ENCODE data around the gene STYXL1.

STYXL1 gene

GRCh38 chr7:75987026-75987804, 60.6 kb downstream of the STYXL1 start:
- Histone ChIP-seq H3K27ac (ENCODE audit: low read length) (no peak overlapping the region), H3K36me3 (ENCODE audit: insufficient read depth, low read depth, low read length) (peaks cover 57% of the 10 kb centered on the region), H3K9ac (ENCODE audit: low read depth, low read length) (no peak overlapping the region), H3K9me3 (ENCODE audit: insufficient read depth, low read depth, low read length) (no peaks in the 10 kb centered on the region), H3K4me3 (ENCODE audit: low read length) (no peak overlapping the region), H3K27me3 (ENCODE audit: insufficient read depth, low read length) (no peaks in the 10 kb centered on the region), H3K4me1 (ENCODE audit: insufficient read depth, low read length) (no peaks in the 10 kb centered on the region)

GRCh38 chr7:75986147-75986781, 61.5 kb downstream of the STYXL1 start:
- H3K27ac ChIP-seq (ENCODE audit: low read length): no peak overlapping the region
- no peak overlapping the region for H3K4me3 ChIP-seq (ENCODE audit: low read length)
- H3K9me3 ChIP-seq (ENCODE audit: insufficient read depth, low read depth, low read length): no peaks in the 10 kb centered on the region
- no peak overlapping the region for H3K9ac ChIP-seq (ENCODE audit: low read depth, low read length)
- no peaks in the 10 kb centered on the region for H3K4me1 ChIP-seq (ENCODE audit: insufficient read depth, low read length)
- H3K27me3 ChIP-seq (ENCODE audit: insufficient read depth, low read length): no peaks in the 10 kb centered on the region
- peaks cover 66% of the 10 kb centered on the region for H3K36me3 ChIP-seq (ENCODE audit: insufficient read depth, low read depth, low read length)

GRCh38 chr7:75985518-75986146, 62.2 kb downstream of the STYXL1 start:
- Histone ChIP-seq H3K9me3 (ENCODE audit: insufficient read depth, low read depth, low read length) (no peaks in the 10 kb centered on the region), H3K4me3 (ENCODE audit: low read length) (no peak overlapping the region), H3K4me1 (ENCODE audit: insufficient read depth, low read length) (no peaks in the 10 kb centered on the region), H3K36me3 (ENCODE audit: insufficient read depth, low read depth, low read length) (peaks cover 72% of the 10 kb centered on the region), H3K27ac (ENCODE audit: low read length) (no peak overlapping the region), H3K27me3 (ENCODE audit: insufficient read depth, low read length) (no peaks in the 10 kb centered on the region), H3K9ac (ENCODE audit: low read depth, low read length) (no peak overlapping the region)

GRCh38 chr7:75985009-75985517, 62.7 kb downstream of the STYXL1 start:
- Histone ChIP-seq H3K4me1 (ENCODE audit: insufficient read depth, low read length) (no peaks in the 10 kb centered on the region), H3K27me3 (ENCODE audit: insufficient read depth, low read length) (no peaks in the 10 kb centered on the region), H3K9me3 (ENCODE audit: insufficient read depth, low read depth, low read length) (no peaks in the 10 kb centered on the region), H3K9ac (ENCODE audit: low read depth, low read length) (no peak overlapping the region), H3K36me3 (ENCODE audit: insufficient read depth, low read depth, low read length) (peaks cover 78% of the 10 kb centered on the region), H3K27ac (ENCODE audit: low read length) (no peak overlapping the region), H3K4me3 (ENCODE audit: low read length) (no peak overlapping the region)

GRCh38 chr7:75984130-75985008, 63.4 kb downstream of the STYXL1 start:
- Histone ChIP-seq H3K27me3 (ENCODE audit: insufficient read depth, low read length) (no peaks in the 10 kb centered on the region), H3K9me3 (ENCODE audit: insufficient read depth, low read depth, low read length) (no peaks in the 10 kb centered on the region), H3K36me3 (ENCODE audit: insufficient read depth, low read depth, low read length) (peaks cover 84% of the 10 kb centered on the region), H3K4me3 (ENCODE audit: low read length) (no peak overlapping the region), H3K27ac (ENCODE audit: low read length) (no peak overlapping the region), H3K9ac (ENCODE audit: low read depth, low read length) (no peak overlapping the region), H3K4me1 (ENCODE audit: insufficient read depth, low read length) (no peaks in the 10 kb centered on the region)

GRCh38 chr7:75983471-75984129, 64.2 kb downstream of the STYXL1 start:
- Histone ChIP-seq H3K36me3 (ENCODE audit: insufficient read depth, low read depth, low read length) (peaks cover 88% of the 10 kb centered on the region), H3K9me3 (ENCODE audit: insufficient read depth, low read depth, low read length) (no peaks in the 10 kb centered on the region), H3K4me1 (ENCODE audit: insufficient read depth, low read length) (no peaks in the 10 kb centered on the region)

GRCh38 chr7:75982306-75983064, 65.3 kb downstream of the STYXL1 start:
- no peak overlapping the region for H3K9ac ChIP-seq (ENCODE audit: low read depth, low read length)
- H3K4me1 ChIP-seq (ENCODE audit: insufficient read depth, low read length): no peaks in the 10 kb centered on the region
- H3K36me3 ChIP-seq (ENCODE audit: insufficient read depth, low read depth, low read length): peaks cover 86% of the 10 kb centered on the region
- H3K27ac ChIP-seq (ENCODE audit: low read length): no peak overlapping the region
- H3K9me3 ChIP-seq (ENCODE audit: insufficient read depth, low read depth, low read length): no peaks in the 10 kb centered on the region
- no peak overlapping the region for H3K4me3 ChIP-seq (ENCODE audit: low read length)
- no peaks in the 10 kb centered on the region for H3K27me3 ChIP-seq (ENCODE audit: insufficient read depth, low read length)

More at GRCh38 chr7:75983471-75984129, 64.2 kb downstream of the STYXL1 start:
- H3K27ac ChIP-seq (ENCODE audit: low read length): no peak overlapping the region
- no peak overlapping the region for H3K9ac ChIP-seq (ENCODE audit: low read depth, low read length)
- no peak overlapping the region for H3K4me3 ChIP-seq (ENCODE audit: low read length)
- no peaks in the 10 kb centered on the region for H3K27me3 ChIP-seq (ENCODE audit: insufficient read depth, low read length)

GRCh38 chr7:75981453-75982305, 66.1 kb downstream of the STYXL1 start:
- Histone ChIP-seq H3K4me1 (ENCODE audit: insufficient read depth, low read length) (no peaks in the 10 kb centered on the region), H3K4me3 (ENCODE audit: low read length) (no peak overlapping the region), H3K9me3 (ENCODE audit: insufficient read depth, low read depth, low read length) (no peaks in the 10 kb centered on the region), H3K36me3 (ENCODE audit: insufficient read depth, low read depth, low read length) (peaks cover 83% of the 10 kb centered on the region), H3K27ac (ENCODE audit: low read length) (no peak overlapping the region), H3K9ac (ENCODE audit: low read depth, low read length) (no peak overlapping the region), H3K27me3 (ENCODE audit: insufficient read depth, low read length) (no peaks in the 10 kb centered on the region)

- Histone ChIP-seq H3K4me1 (ENCODE audit: insufficient read depth, low read length) (no peaks in the 10 kb centered on the region), H3K4me3 (ENCODE audit: low read length) (no peak overlapping the region), H3K27me3 (ENCODE audit: insufficient read depth, low read length) (no peaks in the 10 kb centered on the region), H3K9ac (ENCODE audit: low read depth, low read length) (no peak overlapping the region), H3K36me3 (ENCODE audit: insufficient read depth, low read depth, low read length) (peaks cover 78% of the 10 kb centered on the region), H3K9me3 (ENCODE audit: insufficient read depth, low read depth, low read length) (no peaks in the 10 kb centered on the region), H3K27ac (ENCODE audit: low read length) (no peak overlapping the region)
Measured at GRCh38 chr7:75981203-75981452, 66.7 kb downstream of the STYXL1 start.

Measured in iPS-20b (cell line).